ENCODE results near the gene AGBL1.

Gene AGBL1

GRCh38 chr15:86540840-86541467, 461.3 kb downstream of the AGBL1 start:
- DNase-seq = no peak

- peak; percentile 25 for DNase-seq
These were observed 461.9 kb downstream of the AGBL1 start for GRCh38 chr15:86541540-86541939.

GRCh38 chr15:86550075-86550474, 470.4 kb downstream of the AGBL1 start:
- DNase-seq = no peak

- no peak for DNase-seq
These were observed 473.4 kb downstream of the AGBL1 start for GRCh38 chr15:86553108-86553507.

- DNase-seq = no peak
These were observed 475.4 kb downstream of the AGBL1 start for GRCh38 chr15:86555098-86555497.

- DNase-seq = no peak
These were observed 476.3 kb downstream of the AGBL1 start for GRCh38 chr15:86555939-86556338.

- DNase-seq = no peak
These were observed 476.8 kb downstream of the AGBL1 start for GRCh38 chr15:86556396-86557017.

GRCh38 chr15:86557018-86557550, 477.4 kb downstream of the AGBL1 start:
- no peak for DNase-seq

- DNase-seq = no peak
These were observed 478.6 kb downstream of the AGBL1 start for GRCh38 chr15:86558252-86558651.

GRCh38 chr15:86558686-86559085, 479.0 kb downstream of the AGBL1 start:
- DNase-seq = no peak

- DNase-seq = no peak
These were observed 488.7 kb downstream of the AGBL1 start for GRCh38 chr15:86568378-86568777.

- DNase-seq = no peak
These were observed 491.1 kb downstream of the AGBL1 start for GRCh38 chr15:86570738-86571137.

GRCh38 chr15:86571873-86572272, 492.2 kb downstream of the AGBL1 start:
- DNase-seq = no peak

- DNase-seq = no peak
These were observed 492.7 kb downstream of the AGBL1 start for GRCh38 chr15:86572368-86572841.

- no peak for DNase-seq
These were observed 493.8 kb downstream of the AGBL1 start for GRCh38 chr15:86573476-86573875.

GRCh38 chr15:86588413-86588812, 508.7 kb downstream of the AGBL1 start:
- DNase-seq = no peak

GRCh38 chr15:86590461-86590860, 510.8 kb downstream of the AGBL1 start:
- DNase-seq = no peak

- DNase-seq = no peak
These were observed 511.5 kb downstream of the AGBL1 start for GRCh38 chr15:86591158-86591557.

- DNase-seq = no peak
These were observed 512.5 kb downstream of the AGBL1 start for GRCh38 chr15:86591994-86592735.

- no peak for DNase-seq
These were observed 516.1 kb downstream of the AGBL1 start for GRCh38 chr15:86595741-86596140.

- DNase-seq = no peak
These were observed 523.8 kb downstream of the AGBL1 start for GRCh38 chr15:86603466-86603865.

GRCh38 chr15:86608461-86609205, 529.0 kb downstream of the AGBL1 start:
- DNase-seq = peak; percentile 72

GRCh38 chr15:86609275-86609674, 529.6 kb downstream of the AGBL1 start:
- DNase-seq = no peak

All from NCI-H1694 (cell line).